Lower leg skin (tissue), 4 donors: Measurements from ENCODE around the gene EVI2A. TPM values are rescaled to one million over a fixed set of nuclear protein-coding genes. Genes with fewer than 3 reads are reported as not detected.
"Not testable (repeated sequence)": the region's sequence is repeated elsewhere in the genome, so short reads cannot be mapped to it uniquely, and the experiment has no call there.

ENCODE experiments used
- DNase-seq, 2 donors: peaks; one replicate each; pipeline ENCODE4 v3.0.0-alpha.2; 2019; ENCODE audit warnings: low spot score in 2 of 2
- H3K4me3 ChIP-seq: fragments of 200-600 bp; sonication (generic); 2 replicates; pipeline ENCODE4 v1.5.1; 2017; ENCODE audit warnings: mild to moderate bottlenecking, low read depth; ENCODE audit not compliant: poor library complexity, severe bottlenecking
- CTCF ChIP-seq, 3 donors: fragments of 450-650 bp; IDR thresholded peaks; one replicate each; pipeline ENCODE4 v1.5.1; 2016; ENCODE audit warnings: antibody characterized with exemption in 3 of 3, mild to moderate bottlenecking in 3 of 3, moderate library complexity in 2 of 3
- POLR2A ChIP-seq, 2 donors: fragments of 450-650 bp; IDR thresholded peaks; one replicate each; pipeline ENCODE4 v1.6.1; 2016 to 2017; ENCODE audit warnings: antibody characterized with exemption in 2 of 2, mild to moderate bottlenecking in 1 of 2, moderate library complexity in 1 of 2
- WGBS, 2 donors: methylation state at CpG; one replicate each; pipeline ENCODE4 v1.1.5; 2018; 5-methylcytosine and 5-hydroxymethylcytosine counted together
- intact Hi-C: fragments of 100-400 bp; cut with DNase I; formaldehyde crosslinking; loops from one replicate; pipeline ENCODE4 v1.15.0; 2023; ENCODE audit warnings: low total_unique reads
- total RNA-seq, 4 donors: library from RNA; depleted of rRNA; stranded (reverse); fragments of >200 nt; gene quantifications; one replicate each; pipeline ENCODE4 v1.1.0, GENCODE V29; 2016

Gene EVI2A
- total RNA-seq, 4 donors from 2014 or later, result 1.2 to 4.0 (median 2.0) TPM

- H3K4me3 ChIP-seq, result no peak overlapping the region
- TF ChIP-seq CTCF (IDR thresholded peaks at IDR 0.05), result no peak
- TF ChIP-seq POLR2A (IDR thresholded peaks at IDR 0.05), result no peak
- intact Hi-C loops, result no loop called here
- no peak for DNase-seq
- WGBS, 2 donors, result 71 to 75% methylated on average over 5 of the region's 5 CpGs
Observed at GRCh38 chr17:31318851-31319661, 2.4 kb downstream of the EVI2A start.

- DNase-seq, result peak in 1 of 2 donors; percentile 62
- no peak for TF ChIP-seq CTCF (IDR thresholded peaks at IDR 0.05)
- no peak for TF ChIP-seq POLR2A (IDR thresholded peaks at IDR 0.05)
- intact Hi-C loops, result no loop called here
- 51 to 52% methylated on average over 8 of the region's 8 CpGs for WGBS, 2 donors
- H3K4me3 ChIP-seq, result no peak overlapping the region
Observed at GRCh38 chr17:31318298-31318801, 3.1 kb downstream of the EVI2A start.

GRCh38 chr17:31314782-31315100 lies 6.7 kb downstream of the EVI2A start:
- H3K4me3 ChIP-seq, result no peak overlapping the region
- TF ChIP-seq POLR2A (IDR thresholded peaks at IDR 0.05) (no peak), CTCF (IDR thresholded peaks at IDR 0.05) (no peak)
- 75 to 77% methylated on average over 3 of the region's 3 CpGs for WGBS, 2 donors
- intact Hi-C loops, result no loop called here
- DNase-seq, result no peak

- no peak for DNase-seq
- no peak within 1 kb of the TSS for H3K4me3 ChIP-seq
- 40 to 48% methylated on average over 3 of the region's 3 CpGs for WGBS, 2 donors
- intact Hi-C loops, result no loop called here
- TF ChIP-seq CTCF (IDR thresholded peaks at IDR 0.05) (no peak), POLR2A (IDR thresholded peaks at IDR 0.05) (no peak)
Observed at GRCh38 chr17:31313982-31314781, 7.2 kb downstream of the EVI2A start, which contains the start of gene EVI2B. Gene EVI2B, minus strand, starts transcription at chr17:31314054. Its CDS starts 8,445 bp downstream, at chr17:31305609.

GRCh38 chr17:31312223-31312622 lies 9.2 kb downstream of the EVI2A start:
- H3K4me3 ChIP-seq, intact Hi-C loops, DNase-seq: not testable (repeated sequence)

GRCh38 chr17:31311526-31311925 lies 9.9 kb downstream of the EVI2A start:
- intact Hi-C loops, result no loop called here
- TF ChIP-seq POLR2A (IDR thresholded peaks at IDR 0.05) (no peak), CTCF (IDR thresholded peaks at IDR 0.05) (no peak)
- H3K4me3 ChIP-seq, result no peak overlapping the region
- DNase-seq, result no peak
- 72 to 86% methylated on average over 3 of the region's 3 CpGs for WGBS, 2 donors

More at GRCh38 chr17:31312223-31312622, 9.2 kb downstream of the EVI2A start:
- WGBS, 2 donors, result 79 to 80% methylated on average over 7 of the region's 7 CpGs
